ENCODE measurements around the gene CPNE9.

The CPNE9 gene

GRCh38 chr3:9679476-9680080, 24.1 kb upstream of the CPNE9 start:
- DNase-seq, result no peak
- TF ChIP-seq EZH2 (optimal IDR thresholded peaks at IDR 0.05; ENCODE audit: low read depth, low read length), result no peak
- TF ChIP-seq, protein P1, sequence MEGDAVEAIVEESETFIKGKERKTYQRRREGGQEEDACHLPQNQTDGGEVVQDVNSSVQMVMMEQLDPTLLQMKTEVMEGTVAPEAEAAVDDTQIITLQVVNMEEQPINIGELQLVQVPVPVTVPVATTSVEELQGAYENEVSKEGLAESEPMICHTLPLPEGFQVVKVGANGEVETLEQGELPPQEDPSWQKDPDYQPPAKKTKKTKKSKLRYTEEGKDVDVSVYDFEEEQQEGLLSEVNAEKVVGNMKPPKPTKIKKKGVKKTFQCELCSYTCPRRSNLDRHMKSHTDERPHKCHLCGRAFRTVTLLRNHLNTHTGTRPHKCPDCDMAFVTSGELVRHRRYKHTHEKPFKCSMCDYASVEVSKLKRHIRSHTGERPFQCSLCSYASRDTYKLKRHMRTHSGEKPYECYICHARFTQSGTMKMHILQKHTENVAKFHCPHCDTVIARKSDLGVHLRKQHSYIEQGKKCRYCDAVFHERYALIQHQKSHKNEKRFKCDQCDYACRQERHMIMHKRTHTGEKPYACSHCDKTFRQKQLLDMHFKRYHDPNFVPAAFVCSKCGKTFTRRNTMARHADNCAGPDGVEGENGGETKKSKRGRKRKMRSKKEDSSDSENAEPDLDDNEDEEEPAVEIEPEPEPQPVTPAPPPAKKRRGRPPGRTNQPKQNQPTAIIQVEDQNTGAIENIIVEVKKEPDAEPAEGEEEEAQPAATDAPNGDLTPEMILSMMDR (IDR thresholded peaks at IDR 0.05; ENCODE audit: low read length), result no peak
- TF ChIP-seq EZH2phosphoT487 (IDR thresholded peaks at IDR 0.05; ENCODE audit: low read length), result no peak
- Histone ChIP-seq H3K9me3 (replicated peaks; ENCODE audit: insufficient read depth, low read length) (no peaks in the 10 kb centered on the region), H3K4me1 (ENCODE audit: low read length) (no peaks in the 10 kb centered on the region), H3K9me2 (replicated peaks; ENCODE audit: insufficient read depth, low read length) (no peaks in the 10 kb centered on the region), H3K4me3 (ENCODE audit: low read length) (no peak overlapping the region), H3K36me3 (replicated peaks; ENCODE audit: insufficient read depth, low read length) (peaks cover 4% of the 10 kb centered on the region; the same call in 1 of the 2 replicates), H4K20me1 (ENCODE audit: insufficient read depth, low read length) (no peaks in the 10 kb centered on the region), H3K9ac (ENCODE audit: low read length) (no peak overlapping the region), H3F3A (ENCODE audit: insufficient read depth, low read length) (no peaks in the 10 kb centered on the region), H3K4me2 (ENCODE audit: low read depth, low read length) (no peak overlapping the region), H2AFZ (ENCODE audit: low read length) (no peak overlapping the region), H3K27me3 (replicated peaks; ENCODE audit: insufficient read depth, low read length) (no peaks in the 10 kb centered on the region), H3K79me2 (ENCODE audit: low read length) (no peaks in the 10 kb centered on the region), H3K27ac (ENCODE audit: low read length) (no peak overlapping the region)

DNA sequence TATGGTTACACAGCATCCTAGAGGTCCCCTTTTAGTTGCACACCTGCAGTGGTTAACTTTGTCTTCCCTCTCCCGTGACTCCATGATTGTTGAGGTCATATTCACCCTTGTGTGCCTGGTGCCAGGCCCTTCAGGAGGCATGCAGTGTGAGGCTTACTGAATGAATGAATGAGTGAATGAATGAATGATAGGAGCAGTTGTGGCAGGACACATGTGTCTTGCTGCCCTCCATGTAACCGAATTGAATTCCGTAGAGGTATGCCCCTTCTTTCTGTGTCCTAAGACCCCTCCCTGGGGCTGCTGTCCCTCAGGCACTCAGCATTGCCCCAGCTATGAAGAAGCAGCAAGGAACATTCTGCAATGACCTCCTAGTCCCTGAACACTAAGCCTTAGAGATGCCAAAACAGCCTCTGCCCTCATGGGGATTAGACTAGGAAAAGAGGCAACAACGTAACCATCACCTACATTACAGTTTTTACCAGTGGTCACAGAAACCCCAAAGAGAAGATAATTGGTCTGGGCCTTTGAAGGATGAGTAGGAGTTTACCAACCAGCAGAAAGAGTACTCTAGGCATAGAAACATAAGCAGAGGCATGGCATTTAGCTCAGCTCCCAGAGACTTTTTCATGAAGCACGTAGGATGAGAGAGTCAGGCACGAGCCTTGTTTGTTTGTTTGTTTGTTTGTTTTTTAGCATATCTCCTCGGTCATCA, 22.5 kb upstream of the CPNE9 start:
- no peaks in the 10 kb centered on the region for H3K27me3 ChIP-seq (replicated peaks; ENCODE audit: insufficient read depth, low read length)
- peaks cover 4% of the 10 kb centered on the region for H3K36me3 ChIP-seq (replicated peaks; ENCODE audit: insufficient read depth, low read length)
- no peaks in the 10 kb centered on the region for H4K20me1 ChIP-seq (ENCODE audit: insufficient read depth, low read length)
- no peaks in the 10 kb centered on the region for H3K4me1 ChIP-seq (ENCODE audit: low read length)
- no peaks in the 10 kb centered on the region for H3F3A ChIP-seq (ENCODE audit: insufficient read depth, low read length)
- H3K9ac ChIP-seq (ENCODE audit: low read length), result no peak overlapping the region
- no peak overlapping the region for H3K4me3 ChIP-seq (ENCODE audit: low read length)
- H2AFZ ChIP-seq (ENCODE audit: low read length), result no peak overlapping the region
- H3K9me3 ChIP-seq (replicated peaks; ENCODE audit: insufficient read depth, low read length), result no peaks in the 10 kb centered on the region
- TF ChIP-seq, protein P1 (IDR thresholded peaks at IDR 0.05; ENCODE audit: low read length), result no peak
- TF ChIP-seq EZH2phosphoT487 (IDR thresholded peaks at IDR 0.05; ENCODE audit: low read length), result no peak
- TF ChIP-seq EZH2 (optimal IDR thresholded peaks at IDR 0.05; ENCODE audit: low read depth, low read length), result no peak
- H3K79me2 ChIP-seq (ENCODE audit: low read length), result no peaks in the 10 kb centered on the region
- no peak for DNase-seq
- H3K27ac ChIP-seq (ENCODE audit: low read length), result no peak overlapping the region
- H3K9me2 ChIP-seq (replicated peaks; ENCODE audit: insufficient read depth, low read length), result no peaks in the 10 kb centered on the region
- no peak overlapping the region for H3K4me2 ChIP-seq (ENCODE audit: low read depth, low read length)

DNA sequence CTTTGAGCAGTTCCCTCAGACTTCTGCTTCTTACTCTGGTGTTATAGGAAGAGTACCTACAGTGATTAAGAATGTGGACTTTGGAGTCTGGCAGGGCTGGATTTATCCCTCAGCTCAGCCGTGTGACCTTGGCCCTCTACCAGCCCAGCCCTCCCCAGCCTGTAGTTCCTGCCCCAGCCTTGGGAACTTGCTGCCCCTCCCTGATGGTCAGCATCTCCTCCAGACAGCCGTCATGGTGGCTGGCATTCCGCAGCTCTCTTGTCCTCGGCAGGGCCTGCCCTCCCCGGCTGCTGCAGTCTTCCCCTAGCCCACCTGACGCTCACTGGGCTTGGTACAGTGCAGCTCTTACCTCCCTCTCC, 21.9 kb upstream of the CPNE9 start:
- Histone ChIP-seq H3F3A (ENCODE audit: insufficient read depth, low read length) (no peaks in the 10 kb centered on the region), H3K9me2 (replicated peaks; ENCODE audit: insufficient read depth, low read length) (no peaks in the 10 kb centered on the region), H4K20me1 (ENCODE audit: insufficient read depth, low read length) (no peaks in the 10 kb centered on the region), H3K27me3 (replicated peaks; ENCODE audit: insufficient read depth, low read length) (no peaks in the 10 kb centered on the region), H3K9ac (ENCODE audit: low read length) (no peak overlapping the region), H2AFZ (ENCODE audit: low read length) (no peak overlapping the region), H3K4me3 (ENCODE audit: low read length) (no peak overlapping the region), H3K27ac (ENCODE audit: low read length) (no peak overlapping the region), H3K79me2 (ENCODE audit: low read length) (no peaks in the 10 kb centered on the region), H3K4me2 (ENCODE audit: low read depth, low read length) (no peak overlapping the region), H3K36me3 (replicated peaks; ENCODE audit: insufficient read depth, low read length) (peaks cover 4% of the 10 kb centered on the region), H3K4me1 (ENCODE audit: low read length) (no peaks in the 10 kb centered on the region), H3K9me3 (replicated peaks; ENCODE audit: insufficient read depth, low read length) (no peaks in the 10 kb centered on the region)
- TF ChIP-seq, protein P1 (IDR thresholded peaks at IDR 0.05; ENCODE audit: low read length), result no peak
- TF ChIP-seq EZH2 (optimal IDR thresholded peaks at IDR 0.05; ENCODE audit: low read depth, low read length) (no peak), EZH2phosphoT487 (IDR thresholded peaks at IDR 0.05; ENCODE audit: low read length) (no peak)
- no peak for DNase-seq

Measured in MM.1S (cell line).